Esophagus muscularis mucosa (tissue), 4 donors: ENCODE data around the gene APOM. TPM values are rescaled to one million over a fixed set of nuclear protein-coding genes. Genes with fewer than 3 reads are reported as not detected.

Source experiments
- DNase-seq: peaks from one replicate; pipeline ENCODE4 v3.0.0-alpha.2; 2017; ENCODE audit errors: extremely low spot score
- H3K27ac ChIP-seq, 4 donors: fragments of 200-600 bp; sonication (generic); replicated peaks in 1 of 4; 1 replicate in 3 of 4; 2 replicates in 1 of 4; pipeline ENCODE4 v1.5.1; 2016 to 2019; ENCODE audit warnings: mild to moderate bottlenecking in 1 of 4
- H3K27me3 ChIP-seq, 4 donors: fragments of 200-600 bp; sonication (generic); one replicate each; pipeline versions ENCODE4 v1.5.1 to v1.6.0; 2016 to 2019
- H3K36me3 ChIP-seq, 4 donors: fragments of 200-600 bp; sonication (generic); one replicate each; pipeline ENCODE4 v1.5.1; 2016 to 2019
- H3K4me1 ChIP-seq, 4 donors: fragments of 200-600 bp; sonication (generic); one replicate each; pipeline ENCODE4 v1.5.1; 2016 to 2019
- H3K4me3 ChIP-seq, 4 donors: fragments of 200-600 bp; sonication (generic); 1 replicate in 2 of 4; 2 replicates in 2 of 4; pipeline ENCODE4 v1.5.1; 2016 to 2019; ENCODE audit warnings: mild to moderate bottlenecking in 4 of 4, moderate library complexity in 1 of 4
- H3K9me3 ChIP-seq, 4 donors: fragments of 200-600 bp; sonication (generic); 1 replicate in 3 of 4; 2 replicates in 1 of 4; pipeline ENCODE4 v1.5.1; 2016 to 2019
- EP300 ChIP-seq: sonication (generic); formaldehyde crosslinking; IDR thresholded peaks from one replicate; pipeline ENCODE4 v1.6.1; 2017; ENCODE audit warnings: antibody characterized with exemption
- POLR2A ChIP-seq: fragments of 450-650 bp; IDR thresholded peaks from one replicate; pipeline ENCODE4 v1.6.1; 2017; ENCODE audit warnings: antibody characterized with exemption, moderate library complexity, mild to moderate bottlenecking, low read depth
- POLR2AphosphoS5 ChIP-seq, 2 donors: sonication (generic); formaldehyde crosslinking; IDR thresholded peaks; one replicate each; pipeline ENCODE4 v1.6.1; 2017; ENCODE audit warnings: antibody characterized with exemption in 2 of 2
- WGBS: methylation state at CpG from one replicate; pipeline ENCODE4 v1.1.5; 2018; 5-methylcytosine and 5-hydroxymethylcytosine counted together
- intact Hi-C: fragments of 100-400 bp; cut with DNase I; formaldehyde crosslinking; loops from one replicate; pipeline ENCODE4 v1.15.1; 2023
- total RNA-seq, 4 donors: library from RNA; depleted of rRNA; stranded (reverse); fragments of >200 nt; gene quantifications; one replicate each; pipeline versions ENCODE4 v1.1.0 to v1.2.1, GENCODE V29; 2016
- TF ChIP-seq, protein P1 (sequence below), 3 experiments: fragments of 200-600 bp in 2 of 3; fragments of 450-650 bp in 1 of 3; sonication (generic) in 2 of 3; IDR thresholded peaks; one replicate each; pipeline ENCODE4 v1.5.1; 2017 to 2019; ENCODE audit warnings: antibody characterized with exemption in 3 of 3, mild to moderate bottlenecking in 2 of 3, moderate library complexity in 1 of 3

APOM gene
- total RNA-seq, 4 donors from 2014 or later, result 1.5 to 3.3 (median 2.0) TPM

DNA sequence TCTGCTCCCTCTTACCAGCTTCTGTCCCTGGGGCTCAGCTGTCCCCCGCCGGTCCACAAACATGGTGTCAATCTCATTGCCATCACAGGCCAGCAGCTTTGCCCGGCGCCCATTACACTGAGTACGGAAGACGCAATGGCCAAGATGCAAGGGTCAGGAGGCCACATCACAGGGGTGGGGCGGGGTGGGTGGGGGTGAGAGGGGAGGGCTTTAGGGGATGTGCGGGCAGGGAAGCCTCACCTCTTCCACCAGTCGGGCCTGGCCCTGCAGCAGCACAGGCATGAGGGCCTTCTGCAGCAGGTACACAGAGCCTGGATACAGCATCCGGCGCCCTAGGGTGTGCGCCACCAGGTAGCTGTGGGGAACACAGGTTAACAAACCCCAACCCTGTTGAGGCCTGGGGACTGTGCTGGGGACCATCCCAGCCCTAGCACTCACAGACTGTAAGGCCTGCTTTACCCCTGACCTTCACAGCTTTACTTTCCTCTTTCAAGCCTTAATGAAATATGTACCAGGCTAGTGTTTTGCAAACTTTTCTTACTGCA is 35.9 kb downstream of the APOM start:
- no peaks in the 10 kb centered on the region for H3K27me3 ChIP-seq
- no peaks in the 10 kb centered on the region for H3K9me3 ChIP-seq
- WGBS, result 89% methylated on average over 11 of the region's 12 CpGs
- H3K4me1 ChIP-seq, result no peaks in the 10 kb centered on the region
- intact Hi-C loops, result no loop called here
- no peak overlapping the region for H3K4me3 ChIP-seq
- no peak for TF ChIP-seq POLR2AphosphoS5 (IDR thresholded peaks at IDR 0.05)
- TF ChIP-seq EP300, result no peak
- TF ChIP-seq POLR2A, result no peak
- TF ChIP-seq, protein P1, sequence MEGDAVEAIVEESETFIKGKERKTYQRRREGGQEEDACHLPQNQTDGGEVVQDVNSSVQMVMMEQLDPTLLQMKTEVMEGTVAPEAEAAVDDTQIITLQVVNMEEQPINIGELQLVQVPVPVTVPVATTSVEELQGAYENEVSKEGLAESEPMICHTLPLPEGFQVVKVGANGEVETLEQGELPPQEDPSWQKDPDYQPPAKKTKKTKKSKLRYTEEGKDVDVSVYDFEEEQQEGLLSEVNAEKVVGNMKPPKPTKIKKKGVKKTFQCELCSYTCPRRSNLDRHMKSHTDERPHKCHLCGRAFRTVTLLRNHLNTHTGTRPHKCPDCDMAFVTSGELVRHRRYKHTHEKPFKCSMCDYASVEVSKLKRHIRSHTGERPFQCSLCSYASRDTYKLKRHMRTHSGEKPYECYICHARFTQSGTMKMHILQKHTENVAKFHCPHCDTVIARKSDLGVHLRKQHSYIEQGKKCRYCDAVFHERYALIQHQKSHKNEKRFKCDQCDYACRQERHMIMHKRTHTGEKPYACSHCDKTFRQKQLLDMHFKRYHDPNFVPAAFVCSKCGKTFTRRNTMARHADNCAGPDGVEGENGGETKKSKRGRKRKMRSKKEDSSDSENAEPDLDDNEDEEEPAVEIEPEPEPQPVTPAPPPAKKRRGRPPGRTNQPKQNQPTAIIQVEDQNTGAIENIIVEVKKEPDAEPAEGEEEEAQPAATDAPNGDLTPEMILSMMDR (IDR thresholded peaks at IDR 0.05), result no peak
- no peak for DNase-seq
- no peak overlapping the region for H3K27ac ChIP-seq
- H3K36me3 ChIP-seq, result peaks cover 68 to 100% (median 99%) of the 10 kb centered on the region in 4 donors

GRCh38 chr6:31692353-31692752 is 36.7 kb downstream of the APOM start:
- Histone ChIP-seq H3K27me3 (no peaks in the 10 kb centered on the region), H3K9me3 (no peaks in the 10 kb centered on the region), H3K4me1 (peaks cover 0 to 4% (median 0%) of the 10 kb centered on the region in 4 donors), H3K27ac (no peak overlapping the region), H3K4me3 (no peak overlapping the region), H3K36me3 (peaks cover 66 to 100% (median 97%) of the 10 kb centered on the region in 4 donors)
- 83% methylated on average over 4 of the region's 4 CpGs for WGBS
- DNase-seq, result no peak
- TF ChIP-seq POLR2A, result no peak
- intact Hi-C loops, result no loop called here

GRCh38 chr6:31692886-31693285 is 37.2 kb downstream of the APOM start:
- no peaks in the 10 kb centered on the region for H3K27me3 ChIP-seq
- TF ChIP-seq, protein P1 (IDR thresholded peaks at IDR 0.05), result no peak
- TF ChIP-seq POLR2AphosphoS5 (IDR thresholded peaks at IDR 0.05) (no peak), EP300 (no peak), POLR2A (no peak)
- no peak overlapping the region for H3K27ac ChIP-seq
- intact Hi-C loops, result no loop called here
- H3K36me3 ChIP-seq, result peaks cover 61 to 100% (median 95%) of the 10 kb centered on the region in 4 donors
- 83% methylated on average over 9 of the region's 9 CpGs for WGBS
- peaks cover 0 to 8% (median 0%) of the 10 kb centered on the region in 4 donors for H3K4me1 ChIP-seq
- H3K9me3 ChIP-seq, result no peaks in the 10 kb centered on the region
- no peak for DNase-seq
- H3K4me3 ChIP-seq, result no peak overlapping the region

- Histone ChIP-seq H3K4me1 (peaks cover 0 to 10% (median under 1%) of the 10 kb centered on the region in 4 donors), H3K4me3 (no peak overlapping the region), H3K27me3 (no peaks in the 10 kb centered on the region), H3K36me3 (peaks cover 54 to 100% (median 91%) of the 10 kb centered on the region in 4 donors), H3K9me3 (no peaks in the 10 kb centered on the region), H3K27ac (no peak overlapping the region)
- TF ChIP-seq, protein P1 (IDR thresholded peaks at IDR 0.05), result no peak
- TF ChIP-seq POLR2A (no peak), EP300 (no peak), POLR2AphosphoS5 (IDR thresholded peaks at IDR 0.05) (no peak)
- intact Hi-C loops, result no loop called here
- 81% methylated on average over 6 of the region's 6 CpGs for WGBS
- DNase-seq, result no peak
These were observed 37.8 kb downstream of the APOM start for GRCh38 chr6:31693535-31693934.

GRCh38 chr6:31697555-31697954 is 41.9 kb downstream of the APOM start:
- no peak for DNase-seq
- intact Hi-C loops, result no loop called here
- Histone ChIP-seq H3K4me3 (no peak overlapping the region), H3K9me3 (no peaks in the 10 kb centered on the region), H3K27me3 (no peaks in the 10 kb centered on the region), H3K27ac (no peak overlapping the region), H3K4me1 (peaks cover 17 to 43% (median 25%) of the 10 kb centered on the region in 4 donors), H3K36me3 (peaks cover 50 to 84% (median 68%) of the 10 kb centered on the region in 4 donors)
- TF ChIP-seq POLR2AphosphoS5 (IDR thresholded peaks at IDR 0.05) (no peak), POLR2A (no peak)
- TF ChIP-seq, protein P1 (IDR thresholded peaks at IDR 0.05), result no peak
- 30% methylated on average over 3 of the region's 3 CpGs for WGBS
